ENCODE data around the gene KLRC4.
"Not testable (repeated sequence)": the region's sequence is repeated elsewhere in the genome, so short reads cannot be mapped to it uniquely, and the experiment has no call there.

The KLRC4 gene

DNA sequence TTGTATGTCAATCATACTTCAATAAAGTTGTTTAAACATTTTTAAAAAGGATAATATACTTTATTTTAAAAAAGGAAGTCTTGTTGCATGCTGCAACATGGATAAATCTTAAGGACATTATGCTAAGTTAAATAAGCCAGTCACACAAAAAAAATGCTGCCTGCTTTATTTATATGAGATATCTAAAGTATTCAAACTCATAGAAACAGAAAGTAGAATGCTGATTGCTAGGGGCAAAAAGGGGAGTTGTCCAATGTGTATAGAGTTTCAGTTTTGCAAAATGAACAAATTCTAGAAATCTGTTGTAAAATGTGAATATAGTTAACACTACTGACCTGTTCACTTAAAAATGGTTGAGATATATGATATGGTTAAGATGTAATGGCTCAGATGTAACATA is 8.7 kb downstream of the KLRC4 start:
- TF ChIP-seq CTCF (IDR thresholded peaks at IDR 0.05; ENCODE audit: low read depth, low read length) = no peak
- no peak for DNase-seq (ENCODE audit: low read depth in 2 of 2)
- H3K4me3 ChIP-seq (replicated peaks in 1 of 2; ENCODE audit: low read depth in 2 of 2, low read length in 2 of 2) = no peak overlapping the region

GRCh38 chr12:10398168-10398567 is 11.4 kb downstream of the KLRC4 start:
- no peak for TF ChIP-seq CTCF (IDR thresholded peaks at IDR 0.05; ENCODE audit: low read depth, low read length)

DNA sequence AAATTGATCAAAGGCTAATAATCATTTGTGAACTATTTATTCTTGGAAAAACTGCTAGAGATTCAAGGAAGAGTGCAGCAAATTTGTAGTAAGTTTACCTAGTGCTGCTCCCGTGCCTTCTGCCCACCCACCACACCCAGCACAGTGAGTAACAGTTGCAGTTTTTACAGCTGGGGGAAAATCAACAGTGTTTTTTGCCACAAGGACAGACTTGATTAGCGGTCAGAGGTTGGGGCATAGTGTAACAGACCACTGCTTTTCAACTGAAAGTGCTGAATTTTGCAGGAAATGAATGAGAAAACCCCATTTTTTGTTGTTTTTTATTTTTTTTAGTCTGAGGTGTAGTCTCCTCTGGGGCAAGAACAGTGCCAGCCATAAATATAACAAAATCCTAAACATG is 12.3 kb downstream of the KLRC4 start:
- no peak for TF ChIP-seq CTCF (IDR thresholded peaks at IDR 0.05; ENCODE audit: low read depth, low read length)
- no peak for DNase-seq (ENCODE audit: low read depth in 2 of 2)
- no peak overlapping the region for H3K4me3 ChIP-seq (replicated peaks in 1 of 2; ENCODE audit: low read depth in 2 of 2, low read length in 2 of 2)

More at GRCh38 chr12:10398168-10398567, 11.4 kb downstream of the KLRC4 start:
- DNase-seq (ENCODE audit: low read depth in 2 of 2) = no peak
- H3K4me3 ChIP-seq (replicated peaks in 1 of 2; ENCODE audit: low read depth in 2 of 2, low read length in 2 of 2) = no peak overlapping the region

- H3K4me3 ChIP-seq (replicated peaks in 1 of 2; ENCODE audit: low read depth in 2 of 2, low read length in 2 of 2); DNase-seq (ENCODE audit: low read depth in 2 of 2): not testable (repeated sequence)
Observed at GRCh38 chr12:10396176-10396575, 13.4 kb downstream of the KLRC4 start.

DNA sequence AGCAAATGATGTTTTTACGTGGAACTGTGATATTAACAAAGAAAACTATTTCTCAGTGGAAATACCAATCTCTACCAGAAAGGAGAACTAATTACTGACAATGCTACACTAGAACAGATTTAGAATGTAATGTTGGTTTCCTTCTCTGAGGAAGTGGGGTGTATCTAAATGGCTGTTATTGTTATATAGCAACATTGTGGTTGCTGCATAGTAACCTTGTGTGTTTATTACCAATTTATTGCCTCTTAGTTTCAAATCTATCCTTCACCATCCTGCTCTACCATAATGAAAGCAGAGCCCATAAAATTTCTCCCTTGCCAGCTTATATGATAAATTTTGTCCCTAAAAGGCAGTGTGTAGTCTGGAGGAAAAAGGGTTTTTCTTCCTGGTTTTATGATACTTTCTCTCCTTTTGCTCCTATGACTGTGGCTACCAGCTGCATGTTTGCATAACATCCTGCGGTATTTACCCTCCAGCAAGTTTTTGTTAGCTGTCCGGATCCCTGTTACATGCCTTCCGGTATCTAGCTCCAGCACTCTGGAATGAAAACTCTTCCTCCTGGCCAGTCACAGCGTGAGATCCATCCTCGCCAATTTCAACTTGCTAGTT is 14.1 kb downstream of the KLRC4 start:
- no peak for TF ChIP-seq CTCF (IDR thresholded peaks at IDR 0.05; ENCODE audit: low read depth, low read length)
- peak; percentile 78 for DNase-seq (ENCODE audit: low read depth in 2 of 2)
- no peak overlapping the region for H3K4me3 ChIP-seq (replicated peaks in 1 of 2; ENCODE audit: low read depth in 2 of 2, low read length in 2 of 2)

GRCh38 chr12:10394531-10395152 is 14.9 kb downstream of the KLRC4 start:
- DNase-seq (ENCODE audit: low read depth in 2 of 2); H3K4me3 ChIP-seq (replicated peaks in 1 of 2; ENCODE audit: low read depth in 2 of 2, low read length in 2 of 2): not testable (repeated sequence)

GRCh38 chr12:10393291-10393690 is 16.3 kb downstream of the KLRC4 start:
- TF ChIP-seq CTCF (IDR thresholded peaks at IDR 0.05; ENCODE audit: low read depth, low read length) = no peak
- DNase-seq (ENCODE audit: low read depth in 2 of 2) = no peak
- no peak overlapping the region for H3K4me3 ChIP-seq (replicated peaks in 1 of 2; ENCODE audit: low read depth in 2 of 2, low read length in 2 of 2)

- peak; percentile 97 to 98 for DNase-seq (ENCODE audit: low read depth in 2 of 2)
- no peak overlapping the region for H3K4me3 ChIP-seq (replicated peaks in 1 of 2; ENCODE audit: low read depth in 2 of 2, low read length in 2 of 2)
Observed at GRCh38 chr12:10392394-10392930, 17.1 kb downstream of the KLRC4 start.

GRCh38 chr12:10390991-10391390 is 18.6 kb downstream of the KLRC4 start:
- DNase-seq (ENCODE audit: low read depth in 2 of 2); H3K4me3 ChIP-seq (replicated peaks in 1 of 2; ENCODE audit: low read depth in 2 of 2, low read length in 2 of 2): not testable (repeated sequence)

More at GRCh38 chr12:10392394-10392930, 17.1 kb downstream of the KLRC4 start:
- TF ChIP-seq CTCF (IDR thresholded peaks at IDR 0.05; ENCODE audit: low read depth, low read length) = no peak

Measured in cardiac fibroblast (primary cell).